Aorta (tissue), 5 donors: Measurements from ENCODE around the gene RTBDN. TPM values are rescaled to one million over a fixed set of nuclear protein-coding genes. Genes with fewer than 3 reads are reported as not detected.

Experiments
- ATAC-seq: fragments of 200-7000 bp; cut with Tn5 transposase; one replicate; pipeline ENCODE4 v1.9.1; 2022; ENCODE audit warnings: moderate library complexity; ENCODE audit not compliant: low FRiP score
- DNase-seq, 2 donors: peaks; one replicate each; pipeline ENCODE4 v3.0.0-alpha.2; 2020
- H3K27ac ChIP-seq, 2 donors: one replicate each; pipeline ENCODE4 v1.5.1; 2013; ENCODE audit warnings: low read length in 2 of 2, mild to moderate bottlenecking in 2 of 2, moderate library complexity in 2 of 2, control low read depth in 1 of 2, inconsistent platforms in 1 of 2, low read depth in 1 of 2
- H3K27me3 ChIP-seq, 2 donors: one replicate each; pipeline ENCODE4 v1.6.1; 2013; ENCODE audit warnings: control low read depth in 1 of 2, low read length in 1 of 2, mild to moderate bottlenecking in 1 of 2, moderate library complexity in 1 of 2; ENCODE audit not compliant: insufficient read depth in 2 of 2, control insufficient read depth in 1 of 2
- H3K36me3 ChIP-seq, 2 donors: one replicate each; pipeline ENCODE4 v1.6.1; 2013; ENCODE audit warnings: control low read depth in 1 of 2, low read length in 1 of 2, mild to moderate bottlenecking in 1 of 2; ENCODE audit not compliant: insufficient read depth in 2 of 2, control insufficient read depth in 1 of 2
- H3K4me1 ChIP-seq, 2 donors: one replicate each; pipeline ENCODE4 v1.6.1; 2013; ENCODE audit warnings: low read length in 2 of 2, control low read depth in 1 of 2, mild to moderate bottlenecking in 1 of 2, moderate library complexity in 1 of 2; ENCODE audit not compliant: insufficient read depth in 2 of 2, control insufficient read depth in 1 of 2
- H3K4me3 ChIP-seq, 2 donors: one replicate each; pipeline ENCODE4 v1.5.1; 2013; ENCODE audit warnings: low read length in 2 of 2, control low read depth in 1 of 2, mild to moderate bottlenecking in 1 of 2
- H3K9me3 ChIP-seq: one replicate; pipeline ENCODE4 v1.6.1; 2013; ENCODE audit warnings: mild to moderate bottlenecking, low read length; ENCODE audit not compliant: control insufficient read depth
- WGBS, 2 donors: extraction: QIAGEN DNeasy Blood & Tissue Kit; methylation state at CpG; one replicate each; pipeline ENCODE4 v1.1.7; 2013; 5-methylcytosine and 5-hydroxymethylcytosine counted together
- intact Hi-C, 2 donors: fragments of 100-400 bp; cut with DNase I; formaldehyde crosslinking; loops; one replicate each; pipeline versions ENCODE4 v1.14.2 to v1.15.0; 2022
- polyA plus RNA-seq, 2 donors: library from polyadenylated mRNA; stranded (reverse); fragments of 200-250 nt; gene quantifications; one replicate each; pipeline ENCODE4 v1.2.3, GENCODE V29; 2013
- total RNA-seq, 2 donors: library from RNA; stranded (reverse); fragmentation: NEBNext Ultra II Directional; extraction: Animal tissue kit (Norgen Biotek cat#: 25700); gene quantifications; one replicate each; pipeline ENCODE4 v1.2.1, GENCODE V29; 2021
- donor health status: healthy with polysubstance abuse.
- donor health status: Bipolar disorder and iron deficiency.
- donor health status: DM: no; HTN: no; CAD: no.
- donor health status: DM: no; HTN: no; CAD: no.
- donor health status: DM: yes; HTN: yes; CAD: no.

The RTBDN gene
- total and polyA plus RNA-seq, 4 donors, result 2.0 TPM; not detected in 3

- DNase-seq, result no peak
- ATAC-seq, result no peak
- 65 to 69% methylated on average over 10 of the region's 10 CpGs for WGBS, 2 donors
- intact Hi-C loops, result no loop called here
- H3K4me3 ChIP-seq, result no peak overlapping the region
- H3K36me3 ChIP-seq, result no peaks in the 10 kb centered on the region
- H3K27ac ChIP-seq, result peak overlapping the region in 1 of 2 donors; percentile 93
- no peaks in the 10 kb centered on the region for H3K4me1 ChIP-seq
- H3K27me3 ChIP-seq, result peaks cover 0 to 2% of the 10 kb centered on the region in 2 donors
- no peaks in the 10 kb centered on the region for H3K9me3 ChIP-seq
Observed at GRCh38 chr19:12787458-12787857, 46.9 kb downstream of the RTBDN start.

GRCh38 chr19:12786952-12787351 is 47.4 kb downstream of the RTBDN start:
- Histone ChIP-seq H3K4me3 (no peak overlapping the region), H3K9me3 (no peaks in the 10 kb centered on the region), H3K4me1 (no peaks in the 10 kb centered on the region), H3K27me3 (peaks cover 0 to 2% of the 10 kb centered on the region in 2 donors), H3K27ac (peak overlapping the region; percentile 0 to 93), H3K36me3 (no peaks in the 10 kb centered on the region)
- ATAC-seq (no peak), DNase-seq (no peak)
- intact Hi-C loops, result no loop called here
- 71 to 75% methylated on average over 3 of the region's 3 CpGs for WGBS, 2 donors

DNA sequence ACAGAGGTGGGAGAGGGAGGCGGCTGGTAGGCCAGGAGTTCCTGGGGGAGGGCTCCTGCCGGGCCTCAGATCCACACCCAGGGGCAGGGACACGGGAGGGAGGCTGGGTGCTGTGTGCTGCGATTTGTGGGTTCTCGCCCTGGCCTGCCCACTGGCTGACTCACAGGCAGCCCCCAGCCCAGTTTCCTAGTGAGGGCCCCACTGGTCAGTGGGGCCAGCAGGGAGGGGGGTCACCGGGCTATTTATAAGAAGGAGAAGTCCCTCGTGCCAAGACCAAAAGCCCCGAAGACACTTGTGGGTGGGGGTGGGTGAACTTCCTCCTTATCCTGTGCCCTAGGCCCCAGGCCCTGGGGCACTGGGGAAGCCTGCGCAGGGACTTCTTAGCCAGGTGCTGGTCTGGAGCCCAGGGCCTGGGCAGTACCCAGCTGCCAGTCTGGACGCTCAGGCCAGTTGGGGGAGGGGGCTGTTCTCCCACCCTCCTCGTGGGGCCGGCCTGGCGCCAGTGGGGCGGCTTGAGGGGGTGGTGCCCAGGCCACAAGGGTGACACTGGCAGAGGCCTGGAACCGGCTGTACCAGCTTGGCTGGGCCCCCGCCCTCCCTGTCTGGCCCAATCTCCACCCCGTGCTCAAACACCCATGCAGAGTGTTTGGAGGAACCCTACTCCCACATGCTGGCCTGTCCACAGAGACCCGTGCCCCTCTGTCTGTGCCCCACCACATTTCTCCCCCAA is 48.1 kb downstream of the RTBDN start:
- ATAC-seq (no peak), DNase-seq (peak; percentile 87 to 90)
- 9 to 10% methylated on average over 16 to 18 of the region's 18 CpGs for WGBS, 2 donors
- Histone ChIP-seq H3K27ac (peak overlapping the region; percentile 78 to 93), H3K27me3 (peaks cover 0 to under 1% of the 10 kb centered on the region in 2 donors), H3K4me1 (no peaks in the 10 kb centered on the region), H3K9me3 (no peaks in the 10 kb centered on the region), H3K4me3 (no peak overlapping the region), H3K36me3 (no peaks in the 10 kb centered on the region)
- intact Hi-C loops, result no loop called here

DNA sequence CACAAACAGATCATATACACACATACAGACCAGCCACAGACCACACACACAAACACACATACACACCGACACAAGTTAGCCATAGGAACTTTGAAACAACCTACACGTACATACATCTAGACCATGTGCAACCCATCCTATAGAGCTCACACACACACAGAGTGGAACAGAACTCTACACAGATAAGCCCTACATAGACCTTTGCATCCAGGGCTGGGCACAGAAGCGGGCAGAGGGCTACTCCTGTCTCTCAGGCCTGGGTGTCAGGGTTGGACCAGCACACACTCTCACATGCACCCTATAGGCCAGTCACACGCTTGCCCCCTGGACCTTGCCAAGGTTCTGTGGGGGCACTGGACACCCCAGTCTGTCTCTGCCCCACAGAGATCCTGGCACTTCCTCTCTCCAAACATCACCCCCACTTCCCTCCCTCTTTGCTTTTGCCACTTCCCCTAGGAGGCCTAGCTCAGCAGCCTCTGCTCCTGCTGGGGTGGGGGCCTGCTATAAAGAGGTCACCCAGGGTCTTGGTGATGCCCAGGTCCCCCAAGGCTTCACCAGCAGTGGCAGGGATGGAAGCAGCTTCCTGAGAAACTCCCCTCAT is 48.8 kb downstream of the RTBDN start:
- Histone ChIP-seq H3K4me3 (no peak overlapping the region), H3K9me3 (no peaks in the 10 kb centered on the region), H3K27ac (peak overlapping the region; percentile 78 to 93), H3K36me3 (no peaks in the 10 kb centered on the region), H3K27me3 (no peaks in the 10 kb centered on the region), H3K4me1 (no peaks in the 10 kb centered on the region)
- ATAC-seq (no peak), DNase-seq (peak in 1 of 2 donors; percentile 73)
- WGBS, 2 donors, result 59 to 67% methylated on average over 4 of the region's 4 CpGs
- intact Hi-C loops, result no loop called here

GRCh38 chr19:12784871-12785430 is 49.4 kb downstream of the RTBDN start:
- no peak for DNase-seq
- 43 to 48% methylated on average over 5 of the region's 5 CpGs for WGBS, 2 donors
- H3K27ac ChIP-seq, result peak overlapping the region in 1 of 2 donors; percentile 93
- no peak overlapping the region for H3K4me3 ChIP-seq
- H3K27me3 ChIP-seq, result no peaks in the 10 kb centered on the region
- no peaks in the 10 kb centered on the region for H3K36me3 ChIP-seq
- no peaks in the 10 kb centered on the region for H3K4me1 ChIP-seq
- intact Hi-C loops, result no loop called here
- H3K9me3 ChIP-seq, result no peaks in the 10 kb centered on the region
- ATAC-seq, result no peak

GRCh38 chr19:12784394-12784870 is 49.9 kb downstream of the RTBDN start:
- no peaks in the 10 kb centered on the region for H3K27me3 ChIP-seq
- H3K36me3 ChIP-seq, result no peaks in the 10 kb centered on the region
- H3K4me1 ChIP-seq, result no peaks in the 10 kb centered on the region
- 53 to 57% methylated on average over 10 of the region's 10 CpGs for WGBS, 2 donors
- H3K9me3 ChIP-seq, result no peaks in the 10 kb centered on the region
- no peak for DNase-seq
- intact Hi-C loops, result no loop called here
- no peak overlapping the region for H3K4me3 ChIP-seq
- no peak for ATAC-seq
- peak overlapping the region in 1 of 2 donors; percentile 93 for H3K27ac ChIP-seq

GRCh38 chr19:12783849-12784393 is 50.5 kb downstream of the RTBDN start:
- Histone ChIP-seq H3K9me3 (no peaks in the 10 kb centered on the region), H3K36me3 (no peaks in the 10 kb centered on the region), H3K27ac (peak overlapping the region; percentile 31 to 93), H3K4me1 (no peaks in the 10 kb centered on the region), H3K4me3 (no peak overlapping the region), H3K27me3 (no peaks in the 10 kb centered on the region)
- intact Hi-C loops, result no loop called here
- 9 to 10% methylated on average over 16 to 19 of the region's 19 CpGs for WGBS, 2 donors
- peak; percentile 79 to 87 for DNase-seq
- ATAC-seq, result no peak

GRCh38 chr19:12783291-12783848 is 51.0 kb downstream of the RTBDN start:
- H3K27me3 ChIP-seq, result no peaks in the 10 kb centered on the region
- H3K36me3 ChIP-seq, result no peaks in the 10 kb centered on the region
- H3K27ac ChIP-seq, result peak overlapping the region; percentile 31 to 84
- no peaks in the 10 kb centered on the region for H3K9me3 ChIP-seq
- ATAC-seq (no peak), DNase-seq (no peak)
- H3K4me1 ChIP-seq, result no peaks in the 10 kb centered on the region
- WGBS, 2 donors, result 10 to 13% methylated on average over 14 to 16 of the region's 16 CpGs
- intact Hi-C loops, result no loop called here
- H3K4me3 ChIP-seq, result no peak overlapping the region
